GM18867 (cell line): Measurements from ENCODE around the gene PHPT1.

ENCODE experiments used
- ATAC-seq: cut with Tn5 transposase; IDR thresholded peaks from one replicate; pipeline ENCODE4 v1.9.1; 2021; ENCODE audit warnings: mild to moderate bottlenecking, moderate library complexity; ENCODE audit not compliant: unreplicated experiment

Gene PHPT1

GRCh38 chr9:136847826-136848392 lies 1.3 kb upstream of the PHPT1 start:
- ATAC-seq = no peak

- no peak for ATAC-seq
Observed at GRCh38 chr9:136848393-136849037, 694 bp upstream of the PHPT1 start.

- ATAC-seq = no peak
Observed at GRCh38 chr9:136849960-136850865, 1.0 kb downstream of the PHPT1 start.

DNA sequence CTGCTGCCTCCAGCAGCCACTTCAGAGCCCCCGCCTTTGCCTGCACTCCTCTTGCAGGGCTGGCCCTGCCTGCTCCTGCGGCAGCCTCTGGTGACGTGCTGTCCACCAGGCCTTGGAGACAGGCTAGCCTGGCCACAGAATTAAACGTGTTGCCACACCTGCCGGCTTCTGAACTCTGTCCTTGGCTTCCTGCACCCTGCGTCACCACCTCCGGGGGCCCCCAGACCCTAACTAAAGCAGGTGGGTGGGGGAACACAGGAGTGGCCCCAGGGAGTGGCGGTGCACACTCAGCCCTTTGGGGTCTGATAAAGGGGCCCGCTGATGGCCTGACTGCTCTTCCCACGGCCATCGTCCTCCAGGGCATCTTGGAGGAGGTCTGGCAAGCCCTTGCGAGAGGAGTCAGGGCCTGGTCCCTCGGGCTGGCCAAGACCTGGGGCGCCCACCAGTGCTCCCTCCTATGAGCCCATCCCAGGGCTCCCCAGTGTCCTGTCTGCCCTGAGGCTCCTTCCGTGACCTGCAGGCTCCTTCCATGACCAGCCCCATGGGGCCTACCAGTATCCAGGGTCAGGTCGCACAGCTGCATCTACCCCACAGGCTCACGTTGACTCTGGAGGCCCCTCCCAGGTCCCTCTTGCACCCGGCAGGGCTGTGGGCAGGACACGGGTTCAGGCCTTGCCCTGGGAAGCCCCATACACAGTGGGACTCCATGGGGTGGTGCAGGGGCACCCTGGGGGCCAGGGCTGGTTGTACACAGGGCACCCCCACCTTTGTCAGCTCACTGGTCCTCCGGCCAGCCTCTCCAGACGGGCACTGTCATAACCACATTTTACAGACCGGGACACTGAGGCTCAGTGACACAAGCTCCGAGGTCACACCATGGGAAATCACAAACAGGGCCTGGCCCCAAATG lies 1.9 kb downstream of the PHPT1 start:
- no peak for ATAC-seq

DNA sequence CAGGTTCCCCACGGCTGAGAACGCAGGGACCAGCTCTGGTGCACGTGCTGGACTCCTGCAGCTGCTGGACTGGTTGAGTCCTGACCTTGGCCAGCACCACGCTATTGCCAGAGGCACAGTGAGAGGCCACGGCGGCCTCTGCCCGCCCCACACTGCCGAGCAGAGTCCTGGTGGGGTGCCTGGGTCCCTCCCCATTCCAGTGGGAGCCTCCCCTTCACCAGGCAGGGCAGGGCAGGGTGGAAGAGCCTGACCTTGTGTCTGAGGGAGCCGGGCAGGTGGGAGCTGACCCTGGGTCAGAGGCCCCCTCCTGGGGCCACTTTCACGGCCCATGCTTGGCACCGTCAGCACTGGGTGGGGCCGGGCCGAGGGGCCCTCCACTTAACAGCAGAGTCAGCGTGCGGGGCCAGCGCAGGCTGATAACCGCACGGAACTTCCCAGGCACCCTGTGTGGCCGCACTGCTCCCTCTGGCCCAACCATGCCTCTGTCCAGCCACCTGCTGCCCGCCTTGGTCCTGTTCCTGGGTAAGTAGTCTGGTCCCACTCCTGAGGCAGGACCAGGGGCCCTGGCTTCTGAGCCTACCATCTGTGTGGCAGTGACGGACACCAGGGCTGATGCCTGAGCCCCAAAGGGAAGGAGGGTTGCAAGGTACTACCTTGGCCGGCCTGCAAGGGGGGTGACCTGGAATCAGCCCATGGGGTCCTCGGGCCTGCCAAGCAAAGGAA lies 2.9 kb downstream of the PHPT1 start, which contains the start of gene MAMDC4:
Gene MAMDC4 (plus strand): TSS at position 406 of the 723 bp plus-strand sequence. CDS start 71 bp downstream, at position 477.
- no peak for ATAC-seq

DNA sequence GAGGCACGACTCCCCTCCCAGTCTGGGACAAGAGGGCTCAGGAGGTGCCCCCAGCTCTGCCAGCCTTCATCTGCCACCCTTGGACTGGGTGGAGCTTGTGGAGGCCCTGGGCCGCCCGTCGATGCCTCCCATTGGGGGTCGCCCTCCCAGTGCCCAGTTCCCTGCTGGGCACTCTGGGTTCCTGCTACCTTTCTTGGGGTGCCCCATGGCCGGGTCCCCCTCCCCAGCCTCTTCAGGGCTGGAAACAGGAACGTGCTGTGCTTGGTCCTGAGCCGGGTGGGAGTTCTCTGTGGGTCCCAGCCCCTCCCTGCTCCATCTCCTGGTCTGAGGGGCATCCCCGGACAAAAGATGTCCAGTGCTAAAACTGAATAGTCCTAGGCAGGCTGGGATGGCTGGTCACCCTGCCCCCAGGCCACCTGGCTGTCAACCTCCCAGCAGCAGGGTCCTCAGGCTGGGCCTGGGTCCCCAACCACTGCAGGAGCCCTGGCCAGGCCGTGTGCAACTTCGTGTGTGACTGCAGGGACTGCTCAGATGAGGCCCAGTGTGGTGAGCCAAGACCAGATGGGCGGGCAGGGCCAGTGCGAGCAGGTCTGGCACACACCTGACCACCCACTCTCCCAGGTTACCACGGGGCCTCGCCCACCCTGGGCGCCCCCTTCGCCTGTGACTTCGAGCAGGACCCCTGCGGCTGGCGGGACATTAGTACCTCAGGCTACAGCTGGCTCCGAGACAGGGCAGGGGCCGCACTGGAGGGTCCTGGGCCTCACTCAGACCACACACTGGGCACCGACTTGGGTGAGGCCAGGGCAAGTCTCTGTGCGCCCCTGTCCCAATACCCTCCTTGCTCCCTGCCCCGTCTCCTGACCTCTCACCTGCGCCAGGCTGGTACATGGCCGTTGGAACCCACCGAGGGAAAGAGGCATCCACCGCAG lies 3.7 kb downstream of the PHPT1 start:
- ATAC-seq = no peak

DNA sequence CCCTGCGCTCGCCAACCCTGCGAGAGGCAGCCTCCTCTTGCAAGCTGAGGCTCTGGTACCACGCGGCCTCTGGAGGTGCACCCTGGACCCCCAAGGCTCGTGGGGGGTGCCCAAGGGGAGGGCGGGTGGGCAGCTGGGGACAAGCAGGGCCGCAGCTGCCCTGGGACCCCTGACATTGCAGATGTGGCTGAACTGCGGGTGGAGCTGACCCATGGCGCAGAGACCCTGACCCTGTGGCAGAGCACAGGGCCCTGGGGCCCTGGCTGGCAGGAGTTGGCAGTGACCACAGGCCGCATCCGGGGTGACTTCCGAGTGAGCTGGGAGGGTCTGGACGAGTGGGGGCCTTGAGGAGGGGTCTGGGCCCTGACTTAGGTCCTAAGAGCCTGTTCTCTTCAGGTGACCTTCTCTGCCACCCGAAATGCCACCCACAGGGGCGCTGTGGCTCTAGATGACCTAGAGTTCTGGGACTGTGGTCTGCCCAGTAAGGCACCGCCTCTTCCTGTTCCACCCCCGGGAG lies 4.4 kb downstream of the PHPT1 start:
- ATAC-seq = no peak

GRCh38 chr9:136854113-136854841 lies 5.1 kb downstream of the PHPT1 start:
- no peak for ATAC-seq

- ATAC-seq = no peak
Observed at GRCh38 chr9:136854842-136855460, 5.7 kb downstream of the PHPT1 start.

- ATAC-seq = no peak
Observed at GRCh38 chr9:136855461-136856078, 6.4 kb downstream of the PHPT1 start.

DNA sequence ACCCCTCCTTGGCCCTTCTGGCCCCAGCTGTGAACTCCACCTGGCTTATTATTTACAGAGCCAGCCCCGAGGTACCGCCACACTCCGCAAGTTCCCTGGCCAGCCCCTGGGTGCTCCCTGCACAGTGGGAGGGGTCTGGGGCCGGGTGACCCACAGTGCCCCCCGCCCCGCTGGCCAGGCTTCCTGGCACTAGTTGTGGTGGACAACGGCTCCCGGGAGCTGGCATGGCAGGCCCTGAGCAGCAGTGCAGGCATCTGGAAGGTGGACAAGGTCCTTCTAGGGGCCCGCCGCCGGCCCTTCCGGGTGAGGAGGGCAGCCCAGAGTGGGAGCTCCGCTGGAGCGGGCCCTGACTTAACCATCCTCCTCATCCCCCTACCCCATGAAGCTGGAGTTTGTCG lies 6.9 kb downstream of the PHPT1 start:
- ATAC-seq = no peak

DNA sequence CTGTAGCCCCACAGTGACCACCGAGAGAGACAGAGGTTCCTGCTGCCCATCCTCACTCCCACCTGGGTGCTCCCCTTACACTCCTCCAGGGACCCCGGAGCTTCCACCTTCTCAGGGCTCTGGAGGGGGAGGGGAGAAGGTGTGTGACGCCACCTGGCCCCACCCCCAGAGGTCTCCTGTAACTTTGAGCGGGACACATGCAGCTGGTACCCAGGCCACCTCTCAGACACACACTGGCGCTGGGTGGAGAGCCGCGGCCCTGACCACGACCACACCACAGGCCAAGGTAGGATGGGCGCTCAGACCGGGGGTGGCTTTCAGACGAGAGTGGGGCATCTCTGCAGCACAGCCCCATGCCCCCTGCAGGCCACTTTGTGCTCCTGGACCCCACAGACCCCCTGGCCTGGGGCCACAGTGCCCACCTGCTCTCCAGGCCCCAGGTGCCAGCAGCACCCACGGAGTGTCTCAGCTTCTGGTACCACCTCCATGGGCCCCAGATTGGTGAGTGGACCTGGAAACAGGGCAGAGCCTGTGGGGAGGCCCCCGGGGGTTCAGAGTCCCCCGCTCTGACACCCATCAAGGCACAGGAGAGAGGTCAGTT lies 7.4 kb downstream of the PHPT1 start:
- no peak for ATAC-seq

DNA sequence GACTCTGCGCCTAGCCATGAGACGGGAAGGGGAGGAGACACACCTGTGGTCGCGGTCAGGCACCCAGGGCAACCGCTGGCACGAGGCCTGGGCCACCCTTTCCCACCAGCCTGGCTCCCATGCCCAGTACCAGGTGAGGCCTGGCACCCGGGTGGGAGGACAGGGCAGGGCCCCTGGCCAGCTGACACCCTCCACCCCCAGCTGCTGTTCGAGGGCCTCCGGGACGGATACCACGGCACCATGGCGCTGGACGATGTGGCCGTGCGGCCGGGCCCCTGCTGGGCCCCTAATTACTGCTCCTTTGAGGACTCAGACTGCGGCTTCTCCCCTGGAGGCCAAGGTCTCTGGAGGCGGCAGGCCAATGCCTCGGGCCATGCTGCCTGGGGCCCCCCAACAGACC lies 8.0 kb downstream of the PHPT1 start:
- ATAC-seq = no peak

GRCh38 chr9:136857581-136858412 lies 8.6 kb downstream of the PHPT1 start:
- no peak for ATAC-seq

GRCh38 chr9:136858452-136858843 lies 9.2 kb downstream of the PHPT1 start:
- ATAC-seq = no peak
